ENCODE results near the gene ZDHHC17. TPM values are rescaled to one million over a fixed set of nuclear protein-coding genes. Genes with fewer than 3 reads are reported as not detected.

Gene ZDHHC17
- total RNA-seq, 1 donor: 42.0 TPM

- Histone ChIP-seq H3K4me2 (ENCODE audit: insufficient read depth, low read length) (no peak overlapping the region), H3K27ac (ENCODE audit: low read depth, low read length) (no peak overlapping the region), H3K27me3 (ENCODE audit: insufficient read depth, low read length) (no peaks in the 10 kb centered on the region), H3K4me3 (ENCODE audit: insufficient read depth, low read length) (no peak overlapping the region), H3K9me3 (ENCODE audit: low read depth, low read length) (no peaks in the 10 kb centered on the region), H3K4me1 (ENCODE audit: insufficient read depth, low read length) (no peaks in the 10 kb centered on the region), H4K20me1 (ENCODE audit: insufficient read depth, low read length) (no peaks in the 10 kb centered on the region), H3K79me2 (ENCODE audit: insufficient read depth, low read length) (no peaks in the 10 kb centered on the region), H3K36me3 (ENCODE audit: insufficient read depth, low read length) (no peaks in the 10 kb centered on the region), H2AFZ (ENCODE audit: low read length) (no peak overlapping the region)
- DNase-seq (ENCODE audit: insufficient read length, low spot score, missing footprints): no peak
- no peak for TF ChIP-seq CTCF (IDR thresholded peaks at IDR 0.05; ENCODE audit: extremely low read depth, low read depth, low read length)
Measured at GRCh38 chr12:76899522-76899921, 135.6 kb downstream of the ZDHHC17 start.

GRCh38 chr12:76901628-76902380, 137.9 kb downstream of the ZDHHC17 start:
- H2AFZ ChIP-seq (ENCODE audit: low read length): no peak overlapping the region

More at GRCh38 chr12:76901628-76902380, 137.9 kb downstream of the ZDHHC17 start:
- Histone ChIP-seq H3K36me3 (ENCODE audit: insufficient read depth, low read length) (no peaks in the 10 kb centered on the region), H3K79me2 (ENCODE audit: insufficient read depth, low read length) (no peaks in the 10 kb centered on the region), H3K4me1 (ENCODE audit: insufficient read depth, low read length) (no peaks in the 10 kb centered on the region), H4K20me1 (ENCODE audit: insufficient read depth, low read length) (no peaks in the 10 kb centered on the region), H3K4me2 (ENCODE audit: insufficient read depth, low read length) (no peak overlapping the region), H3K27me3 (ENCODE audit: insufficient read depth, low read length) (no peaks in the 10 kb centered on the region), H3K9me3 (ENCODE audit: low read depth, low read length) (no peaks in the 10 kb centered on the region), H3K4me3 (ENCODE audit: insufficient read depth, low read length) (no peak overlapping the region), H3K27ac (ENCODE audit: low read depth, low read length) (no peak overlapping the region)
- DNase-seq (ENCODE audit: insufficient read length, low spot score, missing footprints): no peak
- no peak for TF ChIP-seq CTCF (IDR thresholded peaks at IDR 0.05; ENCODE audit: extremely low read depth, low read depth, low read length)

Other genes with a start within 250 kb of the ZDHHC17 start
- gene OSBPL8, start 204.3 kb upstream of the ZDHHC17 start, total RNA-seq: 193 and 204 TPM in 2 replicates
- gene CSRP2, start 114.9 kb downstream of the ZDHHC17 start, total RNA-seq: 10.0 and 13.4 TPM in 2 replicates